NCI-H82 treated with DMSO at 0.1 percent for 48 hours (cell line): Measurements from ENCODE around the gene FBXO9.
A peak's percentile ranks its signal among the peaks of the same experiment; 100 is the strongest.

Experiments
- DNase-seq: peaks from one replicate; lab custom pipeline; 2025; ENCODE audit not compliant: unreplicated experiment; lab: John Stamatoyannopoulos, UW

Gene FBXO9

DNA sequence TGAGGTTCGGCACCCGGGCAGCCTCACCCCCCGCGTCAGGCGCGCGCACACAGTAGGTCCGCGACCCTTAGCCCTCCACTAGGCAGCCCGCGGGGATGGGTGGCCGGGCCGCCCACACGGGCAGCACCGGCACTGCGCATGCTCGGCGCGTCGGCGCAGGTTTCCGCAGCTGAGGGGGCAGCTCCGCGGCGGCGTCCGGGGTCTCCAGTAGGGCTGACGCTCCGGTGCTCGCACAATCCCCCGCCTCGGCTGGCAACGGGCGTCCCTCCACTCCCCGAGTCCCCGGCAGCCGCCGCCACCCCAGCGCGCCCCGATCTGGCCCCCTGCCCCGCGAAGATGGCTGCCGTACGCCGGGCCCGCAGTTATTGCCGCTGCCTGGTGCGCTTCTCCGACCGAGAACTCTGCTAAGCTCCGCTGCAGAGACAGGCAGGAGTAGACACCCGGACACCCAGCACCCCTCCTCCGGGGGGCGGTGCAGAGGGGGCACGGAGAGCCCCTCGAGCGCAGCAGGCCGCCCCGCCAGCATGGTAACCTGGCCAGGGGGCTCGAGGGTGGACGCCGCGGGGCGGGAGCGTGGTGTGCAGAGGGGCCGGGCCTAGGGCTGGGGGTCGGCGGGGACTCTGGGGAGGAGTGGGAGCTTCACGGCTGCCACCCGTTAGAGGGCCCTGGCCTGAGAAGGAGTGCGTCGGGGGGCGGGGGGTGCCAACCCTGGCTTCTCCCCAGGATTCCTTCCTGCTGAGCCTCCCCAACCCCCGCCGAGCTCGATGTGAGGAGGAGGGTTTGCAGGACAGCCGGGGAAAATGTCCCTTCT is at the start of gene FBXO9:
TSS of gene FBXO9 (plus strand) at position 139 of the 811 bp plus-strand sequence. CDS start at position 525, 386 bp downstream.
- peak; percentile 45 for DNase-seq

DNA sequence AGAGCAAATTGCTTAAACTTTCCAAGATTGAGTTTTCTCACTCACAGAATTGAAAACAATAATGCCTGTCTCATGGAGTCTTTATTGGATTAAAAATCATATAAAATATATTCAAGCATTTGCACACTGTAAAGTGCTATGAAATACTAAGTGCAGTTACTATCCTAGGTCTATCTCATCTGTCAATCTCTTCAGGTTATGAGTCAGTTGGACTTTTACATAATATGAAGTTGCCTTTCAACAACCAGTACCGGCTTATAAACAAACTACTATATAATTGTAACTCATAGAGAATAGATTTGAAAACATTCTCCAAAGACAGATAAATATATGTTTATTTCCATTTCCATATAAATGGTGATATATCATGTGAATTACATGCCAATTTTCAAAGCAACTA is 49.7 kb upstream of the FBXO9 start:
- no peak for DNase-seq

DNA sequence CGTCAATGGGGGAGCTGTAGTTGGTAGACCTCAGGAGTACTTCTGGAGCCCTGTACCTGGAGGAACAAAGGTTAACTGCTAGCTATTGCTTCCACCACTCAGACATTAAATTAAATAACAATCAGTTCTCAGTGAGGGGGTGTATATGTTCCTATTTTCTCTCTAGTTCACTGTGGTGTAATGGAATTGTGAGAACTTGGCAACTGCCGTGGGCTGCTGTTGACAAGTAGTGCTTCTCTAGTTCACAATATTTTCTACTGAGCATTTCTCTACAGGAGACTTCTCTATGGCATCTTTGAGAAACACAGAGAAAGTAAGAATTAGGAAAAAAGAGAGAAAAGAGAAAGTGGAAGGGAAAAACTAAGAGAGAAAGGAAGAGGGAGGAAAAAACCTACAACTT is 46.8 kb upstream of the FBXO9 start:
- no peak for DNase-seq

DNA sequence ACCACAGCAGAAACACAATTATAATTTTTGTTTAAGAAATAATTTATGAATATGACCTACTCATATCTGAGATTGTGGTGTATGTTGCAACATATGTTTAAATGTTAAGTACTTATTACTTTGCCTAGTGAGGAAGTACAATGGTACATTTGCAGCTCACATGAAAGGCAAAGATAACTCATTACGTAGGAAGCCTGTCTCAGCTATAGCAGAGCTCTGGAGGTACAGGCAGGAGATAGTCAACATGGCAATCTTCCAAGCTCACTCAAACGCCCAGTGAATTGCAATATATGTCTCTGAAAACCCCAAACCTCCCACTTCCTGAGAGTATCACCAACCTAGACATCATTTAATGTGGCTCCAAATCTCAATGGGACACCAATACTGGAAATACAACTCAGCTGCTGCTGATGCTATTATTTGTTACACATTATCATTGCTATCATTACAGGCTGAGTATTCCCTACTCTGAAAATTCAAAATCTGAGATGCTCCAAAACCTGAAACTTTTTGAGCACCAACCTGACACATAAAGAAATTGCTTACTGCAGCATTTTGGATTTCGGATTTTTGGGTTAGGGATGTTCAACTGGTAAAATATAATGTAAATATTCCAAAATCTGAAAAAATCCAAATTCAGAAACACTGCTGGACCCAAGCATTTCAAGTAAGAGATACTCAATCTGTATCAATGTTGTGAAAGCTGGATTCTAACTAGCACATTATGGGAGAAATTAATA is 45.0 kb upstream of the FBXO9 start:
- no peak for DNase-seq

DNA sequence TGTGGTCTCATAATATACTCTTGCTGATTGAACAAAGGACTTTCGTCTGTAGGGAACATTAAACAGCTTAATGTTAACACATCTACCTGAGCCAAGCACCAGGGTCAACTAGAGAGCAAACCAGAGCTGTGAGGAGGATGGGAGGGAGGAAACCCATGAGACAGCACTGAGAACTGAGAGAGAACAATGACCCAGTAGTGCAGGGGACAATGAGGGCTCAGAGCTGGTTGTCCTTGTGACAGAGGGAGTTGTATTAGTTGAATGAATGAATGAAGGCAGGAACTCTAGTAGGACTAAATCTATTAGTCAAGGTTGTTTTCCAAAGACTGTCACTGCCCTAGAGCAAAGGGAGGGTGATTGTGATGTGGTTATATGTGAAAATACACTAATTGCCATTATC is 41.9 kb upstream of the FBXO9 start:
- no peak for DNase-seq

DNA sequence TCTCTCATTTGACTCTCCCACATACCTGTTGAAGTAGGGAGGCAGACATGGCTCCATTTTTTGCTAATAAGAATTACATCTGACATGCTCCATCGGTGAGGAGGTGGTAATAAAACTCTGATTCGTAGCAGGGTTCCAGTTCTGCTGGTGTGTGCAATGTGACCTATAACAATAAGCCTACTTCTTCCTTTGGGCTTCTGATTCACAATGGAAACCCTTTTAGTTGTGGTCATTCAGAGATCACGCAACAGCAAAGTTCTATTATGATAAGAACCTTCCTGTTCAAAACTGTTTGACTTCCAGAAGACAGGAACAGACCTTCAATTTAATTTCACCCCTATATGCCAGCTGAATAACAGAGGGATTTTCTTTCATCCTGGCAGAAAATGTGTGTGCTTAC is 38.7 kb upstream of the FBXO9 start:
- no peak for DNase-seq

DNA sequence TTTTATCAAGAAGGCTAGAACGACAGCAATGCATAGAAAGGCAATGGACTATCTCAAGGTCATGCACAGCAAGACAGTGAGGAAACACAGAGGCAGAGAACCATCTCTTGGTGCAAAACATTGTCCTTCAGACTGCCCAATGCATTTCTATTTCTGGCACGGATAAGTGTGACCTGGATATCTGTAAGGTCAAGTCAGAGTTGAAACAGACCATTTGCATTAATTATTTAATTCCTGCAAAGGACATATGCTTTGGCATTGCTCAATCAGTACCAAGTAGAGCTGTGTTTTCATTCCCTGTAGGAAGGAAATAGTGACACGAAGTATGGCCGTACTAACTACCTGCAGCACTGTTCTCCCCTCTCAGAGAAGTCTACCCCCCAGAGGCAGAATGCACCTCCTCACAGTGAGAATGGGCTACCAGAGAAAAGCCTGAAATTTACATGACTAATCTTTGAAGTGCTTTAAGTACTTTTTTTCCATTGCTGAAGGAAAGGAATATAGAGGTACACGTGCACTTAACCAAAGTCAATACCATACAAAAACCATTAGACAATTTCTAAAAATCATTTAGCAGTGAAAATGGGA is 38.0 kb upstream of the FBXO9 start:
- no peak for DNase-seq

DNA sequence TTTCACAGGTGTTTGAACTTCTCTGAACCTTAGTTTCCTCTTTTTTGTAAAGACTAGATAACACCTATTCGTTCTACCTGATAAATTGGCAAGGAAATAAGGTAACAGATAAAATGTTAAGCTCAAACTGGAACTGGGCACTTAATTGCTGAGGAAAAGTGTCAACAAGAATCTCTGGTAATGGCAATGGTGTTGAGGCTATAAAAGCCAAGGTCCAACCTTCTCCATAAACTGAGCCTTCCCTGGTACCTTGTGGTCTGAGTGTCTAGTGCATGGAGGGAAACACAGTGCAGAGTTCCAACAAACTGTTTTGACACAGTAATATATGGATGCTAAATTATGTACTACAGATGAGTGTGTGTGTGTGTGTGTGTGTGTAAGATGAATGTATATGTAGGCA is 36.7 kb upstream of the FBXO9 start:
- no peak for DNase-seq

DNA sequence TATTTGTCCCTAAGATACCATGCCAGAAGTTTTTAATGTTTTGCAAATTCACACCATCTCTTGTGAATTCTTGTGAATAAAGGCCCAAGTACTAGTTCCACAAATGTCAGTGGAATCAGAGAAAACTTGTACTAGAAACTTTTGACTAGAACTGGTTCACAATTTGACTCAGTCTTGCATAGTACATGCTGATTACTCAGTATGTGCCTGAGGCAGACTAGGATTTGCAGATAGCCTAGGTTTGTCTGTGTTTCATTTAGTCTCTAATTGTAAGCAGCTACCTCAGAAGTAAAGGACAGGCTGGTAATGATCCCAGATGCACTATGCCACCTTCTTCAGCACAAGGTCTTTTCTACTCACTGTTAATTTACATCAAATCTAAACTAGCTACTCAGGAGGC is 35.9 kb upstream of the FBXO9 start:
- DNase-seq: peak; percentile 41

DNA sequence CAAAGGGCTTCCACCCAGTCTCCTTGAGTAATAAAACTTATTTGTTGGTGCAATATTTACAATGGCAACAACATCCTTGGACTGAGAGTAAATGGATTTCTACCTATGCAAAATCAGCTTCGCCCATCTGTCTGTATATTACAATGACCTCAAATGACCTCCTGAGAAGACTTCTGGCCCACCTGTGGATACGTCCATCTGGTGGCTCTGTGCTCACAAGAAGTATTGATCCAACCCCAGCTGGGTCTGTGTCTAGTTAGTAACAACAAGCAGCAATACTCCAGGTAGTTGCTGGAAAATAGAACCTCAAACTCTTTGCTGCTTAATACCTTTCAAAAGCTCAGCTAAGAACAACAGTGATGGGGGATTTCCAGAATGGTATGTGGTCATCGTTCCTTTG is 35.4 kb upstream of the FBXO9 start:
- peak; percentile 59 for DNase-seq

DNA sequence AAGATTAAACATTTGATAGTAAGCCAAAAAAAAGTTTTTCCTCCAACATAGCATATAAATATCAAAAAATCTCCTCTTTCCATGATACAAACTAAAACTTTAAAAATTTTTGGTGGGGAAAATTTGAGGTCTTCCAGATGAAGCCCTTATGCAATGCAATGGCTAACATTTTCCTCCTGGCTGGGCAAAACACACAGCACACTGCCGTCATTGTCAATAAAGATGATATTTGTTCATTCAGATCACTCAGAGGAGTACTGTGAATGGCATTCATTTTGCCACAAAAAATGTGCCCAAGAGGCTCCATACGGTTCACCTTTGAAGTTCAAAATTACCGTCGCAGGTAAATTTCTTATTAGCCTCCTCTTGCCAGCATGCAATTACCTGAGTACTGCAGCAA is 33.9 kb upstream of the FBXO9 start:
- DNase-seq: no peak

DNA sequence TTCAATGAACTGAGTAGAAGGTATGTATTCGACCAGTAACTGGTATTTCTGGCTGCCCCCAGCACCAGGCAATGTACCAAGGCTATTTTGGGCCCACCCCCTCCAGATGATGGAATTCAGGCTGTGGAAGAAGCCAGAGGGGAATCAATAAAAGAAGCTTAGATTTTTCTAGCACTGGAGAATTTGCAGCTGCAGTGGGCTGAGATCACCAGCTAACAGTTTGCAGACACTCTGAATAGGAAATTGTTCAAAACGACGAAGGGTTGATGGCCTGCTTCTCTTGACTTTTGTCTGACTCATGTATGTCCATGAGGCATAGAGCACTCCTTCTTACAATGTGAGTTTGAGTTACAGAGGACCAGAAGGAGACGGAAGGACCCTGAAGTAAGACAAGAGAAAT is 32.4 kb upstream of the FBXO9 start:
- no peak for DNase-seq

DNA sequence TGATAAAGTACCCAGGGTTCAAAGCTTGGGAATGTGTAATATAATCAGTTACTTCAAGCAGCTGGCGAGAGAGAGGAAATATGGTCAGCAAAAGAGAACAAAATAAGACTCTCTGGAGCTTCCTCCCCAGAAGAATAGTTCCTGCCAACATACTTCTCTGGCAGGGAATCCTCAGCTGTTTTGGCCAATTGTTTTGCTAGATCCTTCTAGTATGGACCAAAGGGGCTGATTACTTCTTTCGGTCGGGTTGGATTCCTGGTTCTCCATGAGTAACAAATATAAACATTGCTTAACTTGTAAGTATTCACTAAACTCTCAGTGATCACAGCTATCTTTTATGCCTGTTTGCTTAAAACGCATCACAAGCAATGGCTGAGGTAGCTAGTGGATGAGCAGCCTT is 31.4 kb upstream of the FBXO9 start:
- DNase-seq: no peak

DNA sequence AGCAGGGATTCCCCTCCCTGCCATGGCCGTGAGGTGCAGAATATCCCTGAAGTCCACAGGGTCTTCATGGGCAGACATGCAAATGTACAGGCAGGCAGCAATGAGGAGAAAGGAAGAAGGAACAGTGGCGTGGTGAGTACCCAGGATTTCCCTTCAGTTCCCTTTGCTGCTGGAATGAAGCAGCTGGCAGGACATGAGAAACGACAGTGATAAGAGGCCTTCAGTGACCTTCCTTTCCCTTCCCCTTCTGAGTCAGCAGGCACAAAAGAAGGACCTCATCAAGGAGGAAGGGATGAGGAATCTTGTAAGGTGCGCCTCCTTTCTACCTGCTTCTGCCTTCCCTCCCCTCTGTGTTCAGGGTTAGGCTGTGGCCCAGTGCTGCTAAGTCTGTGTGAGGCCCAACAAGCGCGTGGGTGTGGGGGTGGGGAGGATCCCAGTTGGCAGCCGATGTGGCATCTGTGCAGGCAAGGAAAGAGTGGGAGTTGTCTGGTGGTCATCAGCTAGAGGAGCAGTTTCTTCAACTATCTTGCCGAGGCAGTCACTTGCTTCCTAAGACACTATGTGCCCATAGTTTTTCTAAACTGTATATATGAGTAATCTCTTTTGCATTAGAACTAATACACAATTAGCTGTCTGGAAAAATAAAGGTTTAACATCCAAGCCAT is 29.5 kb upstream of the FBXO9 start:
- DNase-seq: no peak

DNA sequence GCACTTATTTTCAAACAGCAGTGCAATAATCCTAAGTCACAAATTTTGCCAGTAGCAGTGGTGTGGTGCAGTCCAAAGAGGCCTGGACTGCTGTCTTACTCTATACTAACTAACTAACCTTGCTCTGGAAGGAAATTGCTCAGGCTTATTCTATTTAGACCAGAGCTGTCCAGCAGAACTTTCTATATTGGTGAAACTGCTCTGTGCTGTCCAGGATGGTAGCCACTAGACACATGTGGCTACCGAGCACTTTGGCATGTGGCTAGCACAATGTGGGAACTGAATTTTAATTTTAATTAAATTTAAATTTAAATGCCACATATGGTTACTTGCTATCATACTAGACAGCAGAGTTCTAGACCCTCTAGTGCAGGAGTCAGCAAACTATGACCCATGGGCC is 27.1 kb upstream of the FBXO9 start:
- no peak for DNase-seq

DNA sequence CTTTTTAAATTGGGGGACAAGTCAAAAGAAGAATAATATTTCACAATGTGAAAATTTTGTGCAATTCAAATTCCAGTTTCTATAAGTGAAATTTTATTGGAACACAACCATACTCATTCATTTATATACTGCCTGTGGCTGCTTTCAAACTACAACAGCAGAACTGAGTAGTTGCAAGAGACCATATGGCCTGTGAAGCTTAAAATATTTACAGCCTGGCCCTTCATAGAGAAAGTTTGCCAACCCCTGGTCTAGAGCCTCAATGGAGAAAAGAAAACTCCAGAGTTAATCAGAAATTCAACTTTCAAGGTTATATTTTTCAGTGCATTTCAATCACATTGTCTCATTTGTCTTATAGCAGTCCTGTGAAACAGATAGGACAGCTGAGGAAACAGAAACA is 26.6 kb upstream of the FBXO9 start:
- DNase-seq: no peak

DNA sequence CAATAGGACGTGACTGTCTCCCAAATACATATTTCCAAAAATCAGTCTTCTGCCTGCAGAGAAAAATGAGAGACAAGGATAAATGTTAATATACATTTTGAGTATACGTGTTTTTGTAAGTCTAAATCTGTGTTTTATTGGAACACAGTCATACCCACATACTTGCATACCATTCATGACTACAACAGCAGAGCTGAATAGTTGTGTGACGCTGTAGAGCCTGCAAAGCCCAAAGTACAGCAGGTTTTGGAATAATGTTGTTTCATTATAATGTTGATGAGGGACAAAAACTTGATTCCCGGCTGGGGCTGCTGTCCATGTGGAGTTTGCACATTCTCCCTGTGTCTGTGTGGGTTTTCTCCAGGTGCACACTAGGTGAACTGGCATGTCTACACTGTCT is 23.8 kb upstream of the FBXO9 start:
- no peak for DNase-seq

DNA sequence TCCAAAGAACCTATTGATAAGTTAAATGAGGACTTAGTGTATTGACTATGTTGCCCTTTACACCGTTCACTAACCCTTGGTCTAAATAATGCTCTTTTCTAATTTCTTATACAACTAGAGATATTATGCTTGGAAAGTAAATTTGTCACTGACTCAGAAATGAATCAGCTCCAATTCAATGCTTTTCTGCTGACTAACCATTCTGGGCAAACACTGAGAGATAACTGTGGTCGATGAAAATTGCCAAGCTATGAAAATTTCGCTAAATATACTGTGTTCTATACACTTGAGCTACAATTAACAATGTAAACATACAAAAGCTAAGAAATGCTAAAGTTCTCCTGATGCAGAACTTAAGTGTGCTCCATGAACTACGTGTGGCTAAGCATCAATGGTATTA is 23.1 kb upstream of the FBXO9 start:
- no peak for DNase-seq

DNA sequence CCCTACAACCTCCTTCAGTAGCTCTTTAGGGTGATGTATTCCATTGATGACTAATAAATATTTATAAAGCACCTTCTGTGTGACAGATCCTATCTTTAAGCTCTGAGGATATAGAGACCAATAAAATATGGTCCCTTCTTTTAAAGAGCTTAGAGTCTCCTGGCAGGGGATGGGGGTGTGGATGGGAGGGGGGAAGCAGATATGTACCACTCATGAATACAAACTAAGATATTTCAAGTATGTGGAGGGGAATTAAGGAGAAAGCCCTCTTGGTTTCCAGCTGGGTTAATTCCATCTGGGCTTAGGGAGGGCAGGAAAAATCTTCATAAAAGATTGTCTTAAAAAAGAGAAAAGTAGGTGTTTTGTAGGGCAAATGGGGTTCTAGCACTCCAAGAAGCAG is 21.6 kb upstream of the FBXO9 start:
- DNase-seq: no peak

DNA sequence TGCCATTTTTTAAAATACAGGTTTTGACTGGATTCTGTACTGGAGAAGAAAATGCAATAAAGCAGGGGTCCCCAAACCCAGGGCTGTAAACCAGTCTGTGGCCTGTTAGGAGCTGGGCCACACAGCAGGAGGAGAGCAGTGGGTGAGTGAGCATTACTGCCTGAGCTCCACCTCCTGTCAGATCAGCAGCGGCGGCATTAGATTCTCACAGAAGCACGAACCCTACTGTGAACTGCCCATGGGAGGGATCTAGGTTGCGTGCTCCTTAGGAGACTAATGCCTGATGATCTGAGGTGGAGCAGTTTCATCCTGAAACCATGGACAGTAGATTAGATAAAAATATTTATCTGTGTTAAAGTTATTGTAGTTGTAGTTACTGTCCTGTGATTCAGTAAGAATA is 21.1 kb upstream of the FBXO9 start:
- no peak for DNase-seq

DNA sequence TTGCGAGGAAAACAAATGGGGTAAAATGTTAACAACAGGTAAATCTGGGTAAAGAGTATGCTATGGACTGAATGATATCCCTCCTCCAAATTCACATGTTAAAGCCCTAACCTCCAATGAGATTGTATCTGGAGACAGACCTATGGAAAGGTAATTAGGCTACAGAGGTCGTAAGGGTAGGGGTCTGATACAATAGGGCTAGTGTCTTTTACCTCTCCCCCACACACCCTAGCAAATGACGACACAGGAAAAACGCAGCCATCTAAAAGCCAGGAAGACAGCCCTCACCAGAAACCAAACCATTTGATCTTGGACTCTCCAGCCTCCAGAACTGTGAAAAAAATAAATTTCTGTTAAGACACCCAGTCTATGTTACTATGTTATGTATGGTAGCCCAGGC is 20.6 kb upstream of the FBXO9 start:
- no peak for DNase-seq
